GM06990 (cell line): Measurements from ENCODE around the gene NOC2L.

ENCODE experiments used
- DNase-seq: peaks from one replicate; pipeline ENCODE4 v3.0.0-alpha.2; 2011; ENCODE audit not compliant: insufficient read length; ENCODE audit errors: extremely low read depth
- H3K27me3 ChIP-seq: replicated peaks from 2 replicates; pipeline ENCODE4 v1.6.0; 2011; ENCODE audit warnings: low read length; ENCODE audit not compliant: control insufficient read depth, insufficient read depth
- H3K36me3 ChIP-seq: 2 replicates; pipeline ENCODE4 v1.5.1; 2011; ENCODE audit warnings: low read length; ENCODE audit not compliant: control insufficient read depth, insufficient read depth
- H3K4me3 ChIP-seq: replicated peaks from 2 replicates; pipeline ENCODE4 v1.5.1; 2011; ENCODE audit warnings: low read depth, mild to moderate bottlenecking, control low read depth, low read length
- CTCF ChIP-seq: IDR thresholded peaks from 2 replicates; pipeline ENCODE4 v1.5.1; 2011; ENCODE audit warnings: low read length, control low read depth, mild to moderate bottlenecking, inconsistent platforms; ENCODE audit not compliant: insufficient read depth, poor library complexity, severe bottlenecking

NOC2L gene

GRCh38 chr1:967466-968343 is 8.6 kb upstream of the NOC2L start:
- Histone ChIP-seq H3K4me3 (no peak overlapping the region), H3K27me3 (no peaks in the 10 kb centered on the region), H3K36me3 (peaks cover 2% of the 10 kb centered on the region; the same call in 1 of the 2 replicates)
- TF ChIP-seq CTCF: no peak
- no peak for DNase-seq

GRCh38 chr1:966704-967300 is 7.7 kb upstream of the NOC2L start:
- peak; percentile 75 for DNase-seq
- no peak for TF ChIP-seq CTCF
- peaks cover 2% of the 10 kb centered on the region; the same call in 1 of the 2 replicates for H3K36me3 ChIP-seq
- peak overlapping the region; percentile 69 for H3K4me3 ChIP-seq
- no peaks in the 10 kb centered on the region for H3K27me3 ChIP-seq

- peaks cover 2% of the 10 kb centered on the region; the same call in 1 of the 2 replicates for H3K36me3 ChIP-seq
- H3K4me3 ChIP-seq: peak within 1 kb of the TSS; percentile 69
- no peaks in the 10 kb centered on the region for H3K27me3 ChIP-seq
- no peak for TF ChIP-seq CTCF
- DNase-seq: no peak
Observed at GRCh38 chr1:966135-966703, 7.2 kb upstream of the NOC2L start, which contains the start of gene PLEKHN1. Gene PLEKHN1, plus strand, starts transcription at chr1:966482. Its CDS starts 50 bp downstream, at chr1:966532.

- peaks cover 2% of the 10 kb centered on the region; the same call in 1 of the 2 replicates for H3K36me3 ChIP-seq
- no peaks in the 10 kb centered on the region for H3K27me3 ChIP-seq
- no peak for DNase-seq
- H3K4me3 ChIP-seq: no peak overlapping the region
- no peak for TF ChIP-seq CTCF
Observed at GRCh38 chr1:965526-966134, 6.6 kb upstream of the NOC2L start.

GRCh38 chr1:964691-965525 is 5.9 kb upstream of the NOC2L start:
- no peak for DNase-seq
- peaks cover 2% of the 10 kb centered on the region; the same call in 1 of the 2 replicates for H3K36me3 ChIP-seq
- no peaks in the 10 kb centered on the region for H3K27me3 ChIP-seq
- TF ChIP-seq CTCF: no peak
- H3K4me3 ChIP-seq: no peak overlapping the region
